Measurements from ENCODE around the gene KDM5C. TPM values are rescaled to one million over a fixed set of nuclear protein-coding genes. Genes with fewer than 3 reads are reported as not detected.

The KDM5C gene
- total and polyA plus RNA-seq, 9 of the 15 experiments (the other 6 are each of a cell fraction or from before 2014, with no cell fraction given) = 0.62 to 136 (median 52.4) TPM

DNA sequence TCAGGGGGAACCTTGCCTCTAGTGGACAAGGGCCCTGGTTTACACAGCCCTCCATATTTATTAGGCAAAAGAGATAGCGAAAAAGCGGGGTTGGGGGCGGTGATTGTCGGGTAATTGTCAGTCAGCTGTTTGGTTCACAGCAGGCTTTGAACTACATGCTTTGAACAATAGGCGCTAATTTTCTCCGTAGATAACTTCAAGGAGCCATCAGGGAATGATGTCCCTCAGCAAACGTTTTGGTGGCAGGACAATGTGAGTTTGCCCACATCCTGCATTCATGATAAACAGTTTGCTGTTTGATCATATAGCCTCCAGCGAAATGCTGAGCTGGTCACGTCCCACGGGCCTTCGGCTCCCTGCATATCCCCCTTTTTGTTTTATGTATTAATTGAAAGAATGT lies 65.8 kb downstream of the KDM5C start:
- Histone ChIP-seq H3K27ac (ENCODE audit: extremely low read depth, low read depth, low read length) (no peak overlapping the region), H3K4me3 (no peak overlapping the region), H3K9me1 (ENCODE audit: control insufficient read depth, insufficient read depth, low read length) (no peaks in the 10 kb centered on the region), H3K9me3 (replicated peaks; ENCODE audit: control insufficient read depth, insufficient read depth, low read depth, low read length) (0 out of 2 replicates have a peak, but pooled peaks cover 2% of the 10 kb centered on the region), H3K9ac (ENCODE audit: insufficient read depth in 1 of 2, low read depth in 2 of 2, low read length in 2 of 2) (no peak overlapping the region), H4K20me1 (replicated peaks; ENCODE audit: control insufficient read depth, insufficient read depth, low read length) (no peaks in the 10 kb centered on the region), H2AFZ (ENCODE audit: low read depth, low read length) (no peak overlapping the region), H3K79me2 (ENCODE audit: control insufficient read depth, insufficient read depth, low read length) (no peaks in the 10 kb centered on the region), H3K4me1 (replicated peaks in 1 of 2; ENCODE audit: control insufficient read depth in 2 of 2, insufficient read depth in 2 of 2, low read length in 2 of 2) (no peaks in the 10 kb centered on the region), H3K27me3 (ENCODE audit: control insufficient read depth in 2 of 2, insufficient read depth in 2 of 2, low read length in 2 of 2) (no peaks in the 10 kb centered on the region; a peak in 1 of 5 replicates), H3K36me3 (ENCODE audit: control insufficient read depth, insufficient read depth, low read length) (no peaks in the 10 kb centered on the region), H3K4me2 (ENCODE audit: insufficient read depth, low read length) (no peak overlapping the region)
- ChIA-PET CTCF (ENCODE audit: low intra/inter-chr PET ratio) (no interaction called here), POLR2A (interaction anchor here (1.6 kb wide), 1 partner anchor 14 kb away, joined by 3 read pairs; no protein-coding TSS in a partner anchor)
- BruUV-seq (replicated peaks) = no TSS peak
- DNase-seq (ENCODE audit: extremely low read depth in 1 of 4, low spot score in 3 of 4) (no peak), ATAC-seq (no peak), FAIRE-seq (no peak)
- WGBS (ENCODE audit: insufficient coverage, low coverage, missing lambda C conversion rate) = 28% methylated on average over 6 of the region's 11 CpGs
- intact Hi-C loops (cut with micrococcal nuclease) (no loop called here), in situ Hi-C loops (cut with MboI) (no loop called here)
- TF ChIP-seq STAT5A (IDR thresholded peaks at IDR 0.05; ENCODE audit: borderline replicate concordance, low read length) = no peak
- TF ChIP-seq POLR2AphosphoS2 (IDR thresholded peaks at IDR 0.05; ENCODE audit: low read length) = no peak
- no peak for TF ChIP-seq NR2F6 (CRISPR knock-in tag; IDR thresholded peaks at IDR 0.05)
- TF ChIP-seq LARP7 (IDR thresholded peaks at IDR 0.05) = no peak
- no peak for TF ChIP-seq RHOXF2B (CRISPR knock-in tag; conservative IDR thresholded peaks at IDR 0.05)
- TF ChIP-seq PYGO2 (tag; IDR thresholded peaks at IDR 0.05) = no peak
- TF ChIP-seq FOXJ3 (CRISPR knock-in tag; IDR thresholded peaks at IDR 0.05) = no peak

DNA sequence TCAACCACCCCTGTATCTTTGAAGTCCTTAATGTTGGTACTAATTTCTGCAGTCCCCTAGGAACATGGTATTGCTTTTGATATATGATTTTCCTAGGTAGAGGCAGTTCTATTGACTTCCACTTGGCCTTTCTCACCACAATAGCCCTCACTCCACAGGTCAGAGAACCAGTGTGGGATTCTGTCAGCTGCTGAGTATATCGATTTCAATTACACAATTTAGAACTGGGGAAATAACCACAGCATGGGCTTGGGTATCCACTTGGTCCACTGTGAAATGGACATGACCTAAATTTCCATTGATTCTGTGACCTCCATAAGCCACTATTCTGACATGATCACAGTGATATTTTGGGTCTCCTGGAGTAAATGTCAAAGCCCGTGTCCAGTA lies 68.8 kb downstream of the KDM5C start:
- 0 out of 2 replicates have a peak, but pooled peaks cover 2% of the 10 kb centered on the region for H3K9me3 ChIP-seq (replicated peaks; ENCODE audit: control insufficient read depth, insufficient read depth, low read depth, low read length)
- H3K4me1 ChIP-seq (replicated peaks in 1 of 2; ENCODE audit: control insufficient read depth in 2 of 2, insufficient read depth in 2 of 2, low read length in 2 of 2) = no peaks in the 10 kb centered on the region
- FAIRE-seq (no peak), DNase-seq (ENCODE audit: extremely low read depth in 1 of 4, low spot score in 3 of 4) (no peak), ATAC-seq (no peak)
- BruUV-seq (replicated peaks) = no TSS peak
- no peaks in the 10 kb centered on the region for H3K36me3 ChIP-seq (ENCODE audit: control insufficient read depth, insufficient read depth, low read length)
- 24% methylated on average over 2 of the region's 2 CpGs for WGBS (ENCODE audit: insufficient coverage, low coverage, missing lambda C conversion rate)
- in situ Hi-C loops (cut with MboI) = no loop called here
- H2AFZ ChIP-seq (ENCODE audit: low read depth, low read length) = no peak overlapping the region
- H3K79me2 ChIP-seq (ENCODE audit: control insufficient read depth, insufficient read depth, low read length) = no peaks in the 10 kb centered on the region
- H4K20me1 ChIP-seq (replicated peaks; ENCODE audit: control insufficient read depth, insufficient read depth, low read length) = no peaks in the 10 kb centered on the region
- no peak overlapping the region for H3K27ac ChIP-seq (ENCODE audit: extremely low read depth, low read depth, low read length)
- CTCF ChIA-PET (ENCODE audit: low intra/inter-chr PET ratio) = no interaction called here
- no peak overlapping the region for H3K4me2 ChIP-seq (ENCODE audit: insufficient read depth, low read length)
- POLR2A ChIA-PET = no interaction called here
- H3K9me1 ChIP-seq (ENCODE audit: control insufficient read depth, insufficient read depth, low read length) = no peaks in the 10 kb centered on the region
- intact Hi-C loops (cut with micrococcal nuclease) = no loop called here
- H3K4me3 ChIP-seq = no peak overlapping the region
- H3K27me3 ChIP-seq (ENCODE audit: control insufficient read depth in 2 of 2, insufficient read depth in 2 of 2, low read length in 2 of 2) = no peaks in the 10 kb centered on the region; a peak in 1 of 5 replicates
- H3K9ac ChIP-seq (ENCODE audit: insufficient read depth in 1 of 2, low read depth in 2 of 2, low read length in 2 of 2) = no peak overlapping the region
- TF ChIP-seq ZFPM2 (CRISPR knock-in tag; IDR thresholded peaks at IDR 0.05) = no peak
- TF ChIP-seq, protein P1, sequence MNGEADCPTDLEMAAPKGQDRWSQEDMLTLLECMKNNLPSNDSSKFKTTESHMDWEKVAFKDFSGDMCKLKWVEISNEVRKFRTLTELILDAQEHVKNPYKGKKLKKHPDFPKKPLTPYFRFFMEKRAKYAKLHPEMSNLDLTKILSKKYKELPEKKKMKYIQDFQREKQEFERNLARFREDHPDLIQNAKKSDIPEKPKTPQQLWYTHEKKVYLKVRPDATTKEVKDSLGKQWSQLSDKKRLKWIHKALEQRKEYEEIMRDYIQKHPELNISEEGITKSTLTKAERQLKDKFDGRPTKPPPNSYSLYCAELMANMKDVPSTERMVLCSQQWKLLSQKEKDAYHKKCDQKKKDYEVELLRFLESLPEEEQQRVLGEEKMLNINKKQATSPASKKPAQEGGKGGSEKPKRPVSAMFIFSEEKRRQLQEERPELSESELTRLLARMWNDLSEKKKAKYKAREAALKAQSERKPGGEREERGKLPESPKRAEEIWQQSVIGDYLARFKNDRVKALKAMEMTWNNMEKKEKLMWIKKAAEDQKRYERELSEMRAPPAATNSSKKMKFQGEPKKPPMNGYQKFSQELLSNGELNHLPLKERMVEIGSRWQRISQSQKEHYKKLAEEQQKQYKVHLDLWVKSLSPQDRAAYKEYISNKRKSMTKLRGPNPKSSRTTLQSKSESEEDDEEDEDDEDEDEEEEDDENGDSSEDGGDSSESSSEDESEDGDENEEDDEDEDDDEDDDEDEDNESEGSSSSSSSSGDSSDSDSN (IDR thresholded peaks at IDR 0.05; ENCODE audit: borderline replicate concordance in 1 of 2, low read depth in 2 of 2, low read length in 2 of 2) = no peak
- TF ChIP-seq ZNF133 (CRISPR knock-in tag; IDR thresholded peaks at IDR 0.05) = no peak
- TF ChIP-seq L3MBTL2 (IDR thresholded peaks at IDR 0.05) = no peak
- TF ChIP-seq ZFP36 (IDR thresholded peaks at IDR 0.05; ENCODE audit: low read depth, low read length, partially characterized antibody) = no peak
- TF ChIP-seq ZNF699 (CRISPR knock-in tag; IDR thresholded peaks at IDR 0.05; ENCODE audit: insufficient replicate concordance) = no peak
- TF ChIP-seq KHSRP (IDR thresholded peaks at IDR 0.05) = no peak
- TF ChIP-seq, protein P2, sequence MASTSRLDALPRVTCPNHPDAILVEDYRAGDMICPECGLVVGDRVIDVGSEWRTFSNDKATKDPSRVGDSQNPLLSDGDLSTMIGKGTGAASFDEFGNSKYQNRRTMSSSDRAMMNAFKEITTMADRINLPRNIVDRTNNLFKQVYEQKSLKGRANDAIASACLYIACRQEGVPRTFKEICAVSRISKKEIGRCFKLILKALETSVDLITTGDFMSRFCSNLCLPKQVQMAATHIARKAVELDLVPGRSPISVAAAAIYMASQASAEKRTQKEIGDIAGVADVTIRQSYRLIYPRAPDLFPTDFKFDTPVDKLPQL (IDR thresholded peaks at IDR 0.05; ENCODE audit: extremely low read depth, insufficient read length) = no peak
- TF ChIP-seq ZNF445 (CRISPR knock-in tag; IDR thresholded peaks at IDR 0.05; ENCODE audit: low read depth) = no peak
